GM19395 (cell line): ENCODE data around the gene NDOR1.

Experiments used
- ATAC-seq: cut with Tn5 transposase; IDR thresholded peaks from one replicate; pipeline ENCODE4 v1.9.1; 2021; ENCODE audit warnings: mild to moderate bottlenecking, moderate library complexity; ENCODE audit not compliant: unreplicated experiment

NDOR1 gene

DNA sequence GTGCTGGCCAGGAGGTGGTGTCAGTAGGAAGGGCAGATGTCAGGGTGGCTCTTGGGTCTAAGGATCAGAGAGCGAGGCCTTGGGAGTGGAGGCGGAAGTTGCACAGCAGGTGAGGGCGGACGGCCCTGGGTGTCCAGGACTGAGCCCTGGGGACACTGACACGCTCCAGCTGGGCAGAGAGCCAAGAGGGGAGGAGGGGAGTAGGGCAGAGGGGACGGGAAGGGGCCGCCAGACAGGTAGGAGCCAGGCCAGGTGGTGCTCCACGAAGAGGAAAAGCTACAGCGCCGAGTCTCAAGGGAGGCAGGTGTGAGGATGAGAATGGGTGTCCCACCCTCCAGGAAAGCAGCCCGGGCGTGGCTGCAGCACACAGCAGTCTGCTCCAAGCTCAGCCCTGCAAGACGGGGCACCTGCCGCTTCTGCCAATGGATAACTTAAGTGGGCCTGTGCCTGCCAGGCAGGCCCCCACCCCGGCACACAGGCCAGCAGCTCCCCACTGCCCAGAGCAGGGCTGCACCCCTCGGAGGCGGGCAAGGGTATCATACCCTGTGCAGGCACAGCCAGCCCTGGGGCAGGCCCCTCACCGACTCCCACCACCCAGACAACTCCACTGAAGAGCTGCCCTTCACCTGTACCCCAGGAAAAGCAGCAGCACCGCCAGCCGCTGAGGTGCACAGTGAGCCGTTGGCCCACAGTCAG is 9.8 kb upstream of the NDOR1 start:
- no peak for ATAC-seq

DNA sequence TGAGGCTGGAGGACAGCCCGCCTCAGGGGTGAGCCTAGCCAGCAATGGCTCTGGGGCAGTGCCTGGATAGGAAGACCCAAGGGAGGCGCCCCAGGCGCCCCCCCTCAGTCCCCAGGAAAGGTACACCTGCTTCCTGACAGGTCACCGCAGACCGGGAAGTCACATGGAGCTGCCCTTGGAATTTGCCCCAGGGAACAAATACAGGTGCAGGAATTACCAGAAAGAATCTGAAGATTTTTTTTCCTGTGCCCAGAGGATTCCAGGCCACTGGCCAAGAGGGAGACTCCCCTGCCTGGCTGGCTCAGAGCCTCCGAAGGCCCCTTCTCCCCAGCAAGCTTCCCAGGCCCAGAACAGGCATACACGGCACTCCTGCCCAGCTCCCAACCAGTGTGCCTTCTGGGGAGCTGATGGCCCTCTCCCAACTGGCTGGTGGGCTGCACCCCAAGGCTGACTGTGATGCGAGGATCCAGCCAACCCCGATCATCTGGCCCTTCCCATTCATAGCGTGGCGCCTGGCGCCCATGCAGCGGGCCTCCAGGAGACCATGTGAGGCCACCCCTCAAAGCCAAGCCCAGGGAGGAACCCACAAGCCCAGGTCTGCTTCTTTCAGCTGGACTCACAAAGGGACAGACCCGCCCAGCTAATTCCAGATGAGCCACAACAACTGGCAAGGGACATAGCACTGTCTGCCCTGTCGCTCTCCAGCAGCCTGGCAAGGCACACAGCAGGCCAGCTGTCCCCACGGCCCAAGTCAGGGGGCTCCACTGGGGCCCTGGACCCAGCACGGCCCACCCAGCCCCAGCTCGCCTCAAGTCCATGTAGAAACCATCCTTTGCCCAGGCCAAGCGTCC is 7.2 kb upstream of the NDOR1 start:
- ATAC-seq = no peak

DNA sequence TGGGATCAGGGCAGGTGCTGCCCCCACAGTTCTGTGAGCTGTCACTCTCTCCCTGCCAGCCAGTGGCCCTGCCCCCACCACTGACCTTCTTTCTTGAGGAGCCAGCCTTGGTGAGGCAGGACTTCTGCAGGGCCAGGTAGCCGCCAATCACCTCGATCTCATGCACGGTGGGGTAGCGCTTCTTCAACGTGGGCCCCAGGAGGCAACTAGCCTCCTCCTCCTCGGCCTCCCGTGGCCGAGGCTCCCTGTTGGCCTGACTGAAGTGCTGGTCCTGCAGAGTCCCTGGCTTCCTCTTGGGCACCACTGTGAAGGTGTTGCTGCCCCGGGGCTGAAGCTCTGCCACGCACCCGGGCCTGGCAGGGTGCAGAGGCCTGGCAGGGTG is 6.6 kb upstream of the NDOR1 start:
- no peak for ATAC-seq

DNA sequence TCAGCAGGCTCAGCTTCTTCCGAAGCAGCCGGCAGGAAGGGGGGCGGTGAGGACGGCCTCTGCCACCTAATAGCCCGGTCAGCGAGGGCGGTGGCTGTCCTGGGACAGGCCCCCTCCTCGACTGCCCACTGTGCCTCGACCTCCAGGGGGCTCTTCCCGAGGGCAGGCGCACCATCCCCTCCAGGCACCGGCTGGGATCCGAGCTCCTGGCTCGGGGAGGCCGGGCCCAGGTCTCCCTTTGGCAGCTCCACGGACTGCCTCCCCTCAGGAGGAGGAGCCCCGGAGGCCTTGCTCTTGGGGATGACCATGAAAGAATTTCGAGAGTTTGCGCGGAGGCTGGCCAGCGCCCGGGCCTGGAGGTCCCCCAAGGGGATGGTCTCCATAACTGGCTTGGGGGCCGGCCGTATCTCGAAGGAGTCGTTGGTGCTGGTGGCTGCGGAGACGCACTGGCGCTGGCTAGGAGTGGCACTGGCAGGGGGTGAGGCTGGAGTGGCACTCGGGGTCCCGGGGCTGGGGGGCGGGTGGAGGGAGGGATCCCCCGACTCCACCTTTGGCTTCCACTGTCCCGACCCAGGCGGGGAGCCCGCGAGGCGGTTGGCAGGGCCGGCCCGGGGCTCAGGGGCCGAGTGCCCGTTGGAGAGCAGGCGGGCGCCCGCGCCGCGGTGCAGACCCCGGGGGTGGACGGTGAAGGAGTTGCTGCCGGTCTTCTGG is 5.9 kb upstream of the NDOR1 start:
- ATAC-seq = no peak

DNA sequence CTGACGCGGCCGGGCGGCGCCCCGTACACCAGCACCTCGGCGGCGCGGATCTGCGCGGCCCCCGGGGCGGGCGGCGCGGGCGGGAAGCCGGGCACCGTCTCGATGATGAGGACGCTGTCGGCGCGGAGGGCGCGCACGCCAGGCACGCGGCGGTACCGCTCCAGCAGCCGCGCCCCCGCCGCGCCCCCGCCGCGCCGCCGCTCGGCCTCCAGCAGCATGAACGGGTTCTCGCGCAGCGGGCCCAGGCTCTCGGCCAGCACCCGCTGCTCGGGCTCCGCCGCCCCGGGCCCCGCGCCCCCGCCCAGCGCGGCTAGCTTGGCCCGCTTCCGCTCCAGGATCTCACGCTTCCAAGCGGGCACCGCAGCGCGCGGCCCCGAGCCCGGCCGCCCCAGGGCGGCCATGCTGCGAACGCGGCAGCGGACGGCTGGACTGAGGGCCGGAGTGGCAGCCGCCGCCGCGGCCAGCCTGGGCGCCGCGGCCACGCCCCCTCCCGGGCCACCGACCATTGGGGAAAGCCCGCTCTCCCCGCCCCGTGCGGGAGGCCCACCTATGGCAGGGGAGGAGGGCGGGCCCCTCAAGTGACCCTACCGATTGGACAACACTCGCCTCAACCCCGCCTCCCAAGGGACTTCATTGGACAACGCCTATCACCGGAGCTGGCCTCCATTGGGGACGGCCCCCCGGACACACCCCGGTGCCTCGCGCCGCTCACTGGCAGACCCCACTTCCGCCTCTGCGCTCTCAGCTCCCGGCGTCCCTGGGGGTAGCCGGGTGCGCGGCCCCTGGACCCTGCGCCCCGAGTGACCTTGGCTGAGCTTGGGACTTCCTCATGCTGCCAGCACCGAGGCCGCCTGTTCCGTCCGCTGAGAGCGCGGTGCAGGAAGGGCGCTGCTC is 4.9 kb upstream of the NDOR1 start, which contains the start of gene TPRN:
Gene TPRN, minus strand, starts transcription at position 431 of the 894 bp plus-strand sequence. Its CDS starts 30 bp downstream, at position 401.
- ATAC-seq = peak; percentile 87

DNA sequence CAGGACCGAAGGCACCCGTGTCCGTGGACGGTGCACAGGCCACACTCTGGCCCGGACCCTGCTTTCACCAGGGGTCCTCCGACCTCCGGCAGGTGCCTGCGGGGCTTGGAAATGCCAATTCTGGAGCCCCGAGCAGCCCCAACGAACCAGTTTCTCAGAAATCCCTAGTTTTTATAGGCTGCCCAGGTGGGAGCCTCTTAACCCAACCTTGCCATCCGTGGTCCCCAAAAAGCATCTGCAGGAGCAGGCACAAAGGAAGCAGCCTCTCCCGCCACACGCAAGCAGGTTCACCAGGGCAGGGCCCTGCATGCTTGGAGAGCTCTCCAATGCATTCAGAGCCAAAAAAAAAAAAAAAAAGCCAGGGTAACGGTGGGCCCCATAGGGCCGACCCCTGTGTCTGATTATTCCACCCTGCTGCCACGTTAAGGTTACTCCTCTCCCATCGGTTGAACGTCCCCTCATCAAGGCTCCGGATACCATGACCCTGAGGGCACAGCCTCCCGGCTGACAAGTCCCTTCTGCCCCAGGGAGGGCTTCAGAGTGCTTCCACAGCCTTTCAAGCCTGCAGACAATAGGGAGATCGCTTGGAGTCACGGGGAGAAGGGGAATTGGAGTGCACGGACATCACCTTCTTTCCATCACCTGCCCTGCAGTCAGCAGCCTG is 4.2 kb upstream of the NDOR1 start:
- ATAC-seq = no peak

DNA sequence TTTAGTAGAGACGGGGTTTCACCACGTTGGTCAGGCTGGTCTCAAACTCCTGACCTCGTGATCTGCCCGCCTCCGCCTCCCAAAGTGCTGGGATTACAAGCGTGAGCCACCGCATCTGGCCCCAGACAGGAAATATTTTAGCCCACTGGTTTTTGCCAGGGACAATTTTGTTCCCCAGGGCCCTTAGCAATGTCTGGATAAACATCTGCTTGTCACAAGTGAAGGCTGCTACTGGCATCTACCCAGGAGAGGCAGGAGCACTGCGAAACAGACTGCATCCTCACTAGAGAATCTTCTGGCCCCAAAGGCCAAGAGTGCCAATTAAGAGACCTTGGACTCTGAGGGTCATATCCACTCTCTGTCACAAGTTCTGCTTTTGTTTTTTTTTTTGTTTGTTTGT is 2.5 kb upstream of the NDOR1 start:
- ATAC-seq = no peak

DNA sequence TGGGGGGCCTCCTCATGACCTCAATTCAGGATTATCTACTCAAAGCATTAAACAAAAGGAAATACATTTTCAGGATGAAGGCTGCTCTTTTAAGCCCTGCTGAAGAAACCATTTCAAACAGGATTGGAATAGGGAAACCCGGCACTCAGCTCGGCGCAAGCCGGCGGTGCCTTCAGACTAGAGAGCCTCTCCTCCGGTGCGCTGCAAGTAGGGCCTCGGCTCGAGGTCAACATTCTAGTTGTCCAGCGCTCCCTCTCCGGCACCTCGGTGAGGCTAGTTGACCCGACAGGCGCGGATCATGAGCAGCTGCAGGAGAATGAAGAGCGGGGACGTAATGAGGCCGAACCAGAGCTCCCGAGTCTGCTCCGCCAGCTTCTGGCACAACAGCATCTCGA is 772 bp upstream of the NDOR1 start:
- ATAC-seq = no peak

DNA sequence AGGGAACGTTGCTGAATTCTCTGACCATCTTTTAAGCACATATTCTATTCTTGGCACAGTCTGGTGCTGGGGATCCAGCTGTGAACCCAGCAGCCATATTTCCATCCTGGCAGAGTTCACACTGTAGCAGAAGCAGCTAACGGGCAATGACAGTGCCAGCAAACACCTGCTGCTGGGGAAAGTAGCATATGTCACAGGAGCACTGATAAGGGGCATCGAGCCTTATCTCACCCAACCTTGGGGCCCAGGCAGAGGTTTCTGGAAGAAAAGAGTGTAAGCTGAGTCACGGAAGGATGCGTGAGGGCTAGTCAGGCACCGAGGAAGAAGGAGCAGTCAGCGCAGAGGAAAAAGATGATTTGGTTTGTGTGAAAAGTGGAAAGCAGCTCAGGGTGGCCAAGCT is 1.1 kb downstream of the NDOR1 start:
- no peak for ATAC-seq

DNA sequence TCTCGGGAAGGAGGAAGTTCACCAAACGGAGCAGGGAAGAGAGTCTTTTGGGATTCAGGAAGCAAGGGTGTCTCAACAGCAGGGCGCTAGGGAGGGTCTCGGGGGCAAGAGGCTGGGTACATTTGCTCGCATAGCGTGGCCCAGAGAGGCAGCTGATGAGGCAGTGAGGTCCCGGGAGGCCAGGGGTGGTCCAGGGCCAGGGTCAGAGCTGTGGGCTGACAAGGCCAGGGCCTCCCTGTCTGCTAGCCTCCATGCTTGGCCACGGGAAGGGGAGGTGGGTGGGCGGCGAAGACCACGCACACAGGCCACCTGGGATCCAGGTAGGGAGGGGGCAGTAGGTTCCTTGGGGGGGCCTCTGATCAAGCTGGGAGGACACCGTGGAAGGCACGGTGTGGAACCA is 6.0 kb downstream of the NDOR1 start:
- no peak for ATAC-seq

DNA sequence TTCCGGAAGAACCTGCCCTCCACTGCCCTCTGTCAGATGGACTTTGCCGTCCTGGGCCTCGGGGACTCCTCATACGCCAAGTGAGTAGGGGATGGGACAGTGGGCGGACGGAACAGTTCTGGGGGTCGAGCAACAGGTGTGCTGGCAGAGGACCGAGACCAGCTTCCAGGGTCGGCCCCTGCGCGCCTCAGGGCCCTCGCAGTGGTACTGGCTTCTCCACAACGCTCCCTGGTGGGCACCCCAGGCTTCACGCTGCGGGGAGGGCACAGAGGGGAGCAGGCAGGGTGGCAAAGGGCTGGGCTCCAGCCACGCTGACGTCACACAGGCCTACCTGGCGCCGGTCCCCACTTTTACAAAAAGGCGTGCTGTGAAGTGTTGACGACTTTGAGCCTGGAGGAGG is 7.0 kb downstream of the NDOR1 start:
- ATAC-seq = no peak

DNA sequence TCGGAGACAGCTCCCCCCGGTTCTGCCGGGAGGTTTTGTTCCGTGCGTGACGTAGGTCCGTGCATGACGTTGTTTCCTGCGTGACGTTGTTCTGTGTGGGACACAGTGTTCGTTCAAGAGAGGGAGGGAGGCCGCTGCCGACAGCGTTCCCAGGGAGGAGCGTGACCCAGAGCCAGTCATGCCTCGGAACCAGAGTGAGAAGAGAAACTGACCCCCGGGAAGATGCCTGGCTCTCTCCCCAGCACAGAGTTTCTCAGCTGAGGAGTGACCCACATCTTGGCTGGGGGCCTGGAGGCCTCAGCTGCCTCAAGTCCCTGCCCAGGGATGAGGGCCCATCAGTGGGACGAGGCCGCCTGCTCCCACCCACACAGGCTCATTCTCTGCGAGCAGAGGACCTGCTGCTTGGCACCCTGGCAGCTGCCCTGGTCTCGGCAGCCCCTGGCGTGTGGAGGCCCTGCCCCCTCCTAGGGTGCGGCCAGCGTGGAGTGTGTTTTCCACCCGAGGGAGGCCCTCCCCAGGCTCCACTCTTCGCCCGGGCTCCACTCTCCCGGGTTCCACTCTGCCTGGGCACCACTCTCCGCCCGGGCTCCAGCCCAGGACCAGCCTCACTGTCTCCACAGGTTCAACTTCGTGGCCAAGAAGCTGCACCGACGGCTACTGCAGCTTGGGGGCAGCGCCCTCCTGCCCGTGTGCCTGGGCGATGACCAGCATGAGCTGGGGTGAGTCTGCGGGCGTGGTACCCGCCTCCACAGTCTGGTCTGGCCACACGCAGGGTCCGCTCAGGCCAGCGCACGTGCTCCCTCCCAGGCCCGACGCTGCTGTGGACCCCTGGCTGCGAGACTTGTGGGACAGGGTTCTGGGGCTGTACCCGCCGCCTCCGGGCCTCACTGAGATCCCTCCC is 7.9 kb downstream of the NDOR1 start:
- ATAC-seq = no peak

DNA sequence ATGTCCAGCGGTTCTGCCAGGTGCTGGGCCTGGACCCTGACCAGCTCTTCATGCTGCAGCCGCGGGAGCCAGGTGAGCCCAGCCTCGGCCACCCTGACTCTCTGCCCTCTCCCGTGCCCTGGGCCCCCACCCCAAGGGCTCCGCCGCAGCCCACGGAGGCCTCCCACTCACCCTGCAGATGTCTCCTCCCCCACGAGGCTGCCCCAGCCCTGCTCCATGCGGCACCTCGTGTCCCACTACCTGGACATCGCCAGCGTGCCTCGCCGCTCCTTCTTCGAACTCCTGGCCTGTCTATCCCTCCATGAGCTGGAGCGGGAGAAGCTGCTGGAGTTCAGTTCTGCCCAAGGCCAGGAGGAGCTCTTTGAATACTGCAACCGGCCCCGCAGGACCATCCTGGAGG is 9.1 kb downstream of the NDOR1 start:
- no peak for ATAC-seq

DNA sequence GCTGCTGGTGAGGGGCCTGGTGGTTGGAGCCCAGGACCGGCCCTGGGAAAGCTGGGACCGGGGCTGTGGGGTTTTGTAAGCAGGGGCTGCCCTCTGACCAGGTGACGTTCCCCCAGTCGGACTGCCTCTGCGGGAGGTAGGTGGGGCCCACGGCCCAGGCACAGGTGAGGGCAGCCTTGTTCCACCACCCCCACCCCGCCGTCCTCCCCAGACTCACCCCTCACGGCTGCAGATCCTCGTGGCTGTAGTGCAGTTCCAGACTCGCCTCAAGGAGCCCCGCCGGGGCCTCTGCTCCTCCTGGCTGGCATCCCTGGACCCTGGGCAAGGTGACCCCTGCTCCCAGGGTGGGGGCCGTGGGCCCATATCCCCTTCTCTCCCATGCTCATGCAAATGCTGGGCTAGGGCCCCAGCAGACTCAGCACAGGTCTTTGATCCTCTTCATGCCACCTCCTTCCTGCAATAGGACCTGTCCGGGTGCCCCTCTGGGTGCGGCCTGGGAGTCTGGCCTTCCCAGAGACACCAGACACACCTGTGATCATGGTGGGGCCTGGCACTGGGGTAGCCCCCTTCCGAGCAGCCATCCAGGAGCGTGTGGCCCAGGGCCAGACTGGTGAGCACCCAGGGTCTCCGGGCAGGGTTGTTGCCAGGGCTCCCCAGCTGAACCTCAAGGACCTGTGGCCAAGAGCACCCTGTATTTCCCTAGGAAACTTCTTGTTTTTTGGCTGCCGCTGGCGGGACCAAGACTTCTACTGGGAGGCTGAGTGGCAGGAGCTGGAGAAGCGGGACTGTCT is 9.9 kb downstream of the NDOR1 start:
- no peak for ATAC-seq

DNA sequence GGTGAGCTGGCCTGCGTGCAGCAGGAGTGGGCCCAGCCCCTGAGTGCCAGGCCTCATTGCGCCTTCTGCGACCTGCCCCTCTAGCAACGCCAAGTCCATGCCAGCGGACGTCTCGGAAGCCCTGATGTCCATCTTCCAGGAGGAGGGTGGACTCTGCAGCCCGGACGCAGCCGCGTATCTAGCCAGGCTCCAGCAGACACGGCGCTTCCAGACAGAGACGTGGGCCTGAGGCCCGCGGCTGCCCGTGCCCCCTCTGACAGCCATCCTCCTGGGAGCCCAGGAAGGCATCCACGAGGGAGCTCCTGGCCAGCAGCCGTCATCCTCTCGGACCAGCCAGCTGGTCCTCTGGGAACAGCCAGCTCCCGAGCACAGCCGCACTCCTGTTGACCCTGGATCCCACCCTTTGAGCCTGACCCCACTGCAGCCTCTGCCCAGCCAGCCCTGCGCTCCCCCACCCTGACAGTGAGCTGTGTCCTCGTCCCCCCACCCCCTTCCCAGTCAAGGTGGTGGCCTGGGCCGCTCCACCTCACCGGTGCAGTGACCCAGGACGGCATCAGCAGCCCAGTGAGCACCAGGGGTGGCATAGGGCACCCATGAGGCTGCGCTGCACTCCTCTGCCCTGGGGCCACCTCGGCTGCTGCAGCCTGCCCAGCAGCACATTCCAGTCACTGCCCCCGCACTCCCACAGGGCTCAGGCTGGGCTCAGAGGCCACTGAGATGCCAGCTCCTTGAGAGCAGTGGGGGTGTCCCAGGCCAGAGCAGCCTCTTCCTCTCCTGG is 10.9 kb downstream of the NDOR1 start:
- no peak for ATAC-seq

DNA sequence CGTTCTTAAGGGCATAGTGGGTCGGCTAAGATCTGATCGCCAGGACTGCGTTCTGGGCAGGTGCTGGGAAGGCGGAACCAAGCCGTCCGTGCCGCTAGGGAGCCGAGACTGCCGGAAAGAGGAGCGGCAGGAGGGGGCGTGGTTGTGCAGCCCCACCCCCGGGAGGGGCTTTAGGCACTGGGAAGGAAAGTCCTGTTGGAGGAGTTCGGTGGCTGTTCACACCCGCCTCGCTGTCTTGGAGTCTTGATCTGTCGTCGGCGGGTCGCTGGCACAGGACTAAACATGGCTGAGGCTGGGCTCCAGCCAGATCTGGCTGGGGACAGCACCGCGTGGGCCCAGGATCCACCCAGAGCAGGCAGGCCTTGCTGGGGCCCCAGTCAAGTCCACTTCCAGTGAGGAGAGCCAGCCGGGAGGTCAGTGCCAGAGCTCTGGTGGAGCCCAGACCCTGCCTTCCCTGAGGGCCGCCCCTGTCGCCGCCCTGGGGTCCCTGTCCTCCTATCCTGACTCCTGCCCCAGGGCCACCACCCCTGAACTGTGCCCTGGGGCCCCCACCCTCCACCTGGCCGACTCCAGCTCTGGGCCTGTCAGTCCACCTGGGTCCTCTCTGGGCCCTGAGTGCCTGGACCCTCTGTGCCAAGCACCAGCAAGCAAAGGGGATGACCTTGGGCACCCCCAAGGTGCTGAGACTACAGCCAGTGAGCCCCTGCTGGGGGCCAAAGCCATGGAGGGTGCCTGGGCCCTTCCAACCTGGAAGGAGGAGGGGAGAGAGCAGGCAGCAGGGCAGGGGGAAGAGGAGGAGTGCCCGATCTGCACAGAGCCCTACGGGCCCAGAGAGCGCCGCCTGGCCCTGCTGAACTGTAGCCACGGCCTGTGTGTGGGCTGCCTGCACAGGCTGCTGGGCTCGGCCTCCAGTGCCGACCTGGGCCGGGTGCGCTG is 12.0 kb downstream of the NDOR1 start:
- ATAC-seq = no peak
